NCI-H748 treated with DMSO at 0.1 percent for 48 hours (cell line): ENCODE data around the gene PKD1L1.

ENCODE experiments used
- DNase-seq: peaks from one replicate; lab custom pipeline; 2025; lab: John Stamatoyannopoulos, UW

PKD1L1 gene

GRCh38 chr7:47902013-47902412 lies 46.3 kb downstream of the PKD1L1 start:
- no peak for DNase-seq

- DNase-seq = no peak
These were observed 46.7 kb downstream of the PKD1L1 start for GRCh38 chr7:47901542-47901941.

GRCh38 chr7:47897831-47898230 lies 50.4 kb downstream of the PKD1L1 start:
- DNase-seq = no peak

GRCh38 chr7:47896809-47897423 lies 51.4 kb downstream of the PKD1L1 start:
- DNase-seq = no peak

- DNase-seq = no peak
These were observed 53.2 kb downstream of the PKD1L1 start for GRCh38 chr7:47895026-47895425.

GRCh38 chr7:47893721-47894365 lies 54.4 kb downstream of the PKD1L1 start:
- no peak for DNase-seq

GRCh38 chr7:47893238-47893637 lies 55.0 kb downstream of the PKD1L1 start:
- DNase-seq = no peak

- DNase-seq = no peak
These were observed 57.7 kb downstream of the PKD1L1 start for GRCh38 chr7:47890606-47891005.

GRCh38 chr7:47890125-47890524 lies 58.1 kb downstream of the PKD1L1 start:
- no peak for DNase-seq

- no peak for DNase-seq
These were observed 58.5 kb downstream of the PKD1L1 start for GRCh38 chr7:47889723-47890122.

GRCh38 chr7:47888371-47889265 lies 59.6 kb downstream of the PKD1L1 start:
- no peak for DNase-seq

GRCh38 chr7:47887016-47887640 lies 61.1 kb downstream of the PKD1L1 start:
- DNase-seq = no peak

GRCh38 chr7:47885987-47886811 lies 62.1 kb downstream of the PKD1L1 start:
- DNase-seq = no peak

GRCh38 chr7:47885309-47885986 lies 62.8 kb downstream of the PKD1L1 start:
- no peak for DNase-seq

- no peak for DNase-seq
These were observed 63.6 kb downstream of the PKD1L1 start for GRCh38 chr7:47884675-47885074.

- no peak for DNase-seq
These were observed 65.6 kb downstream of the PKD1L1 start for GRCh38 chr7:47882635-47883034.

GRCh38 chr7:47881256-47881655 lies 67.0 kb downstream of the PKD1L1 start:
- DNase-seq = no peak

- peak; percentile 2 for DNase-seq
These were observed 69.6 kb downstream of the PKD1L1 start for GRCh38 chr7:47878662-47879061.

- no peak for DNase-seq
These were observed 70.9 kb downstream of the PKD1L1 start for GRCh38 chr7:47877336-47877735.

- no peak for DNase-seq
These were observed 72.1 kb downstream of the PKD1L1 start for GRCh38 chr7:47875998-47876744.
